Endothelial cell of umbilical vein (primary cell): ENCODE data around the gene DNAH3. TPM values are rescaled to one million over a fixed set of nuclear protein-coding genes. Genes with fewer than 3 reads are reported as not detected.

ENCODE experiments used
- BruUV-seq: library from RNA; stranded (reverse); fragments of 400-500 nt; replicated peaks from 2 replicates; lab custom pipeline; 2021; lab: Mats Ljungman, UMichigan
- CTCF ChIA-PET: fragments of 300-600, 350-600 bp; sonication (Branson Sonifier 250); formaldehyde crosslinking; loops from one replicate; lab custom pipeline; 2021; ENCODE audit warnings: antibody characterized with exemption, inconsistent platforms; lab: Charles Lee
- POLR2A ChIA-PET: fragments of 300-600, 350-600 bp; sonication (Branson Sonifier 250); formaldehyde crosslinking; loops from one replicate; lab custom pipeline; 2021; ENCODE audit warnings: antibody characterized with exemption, inconsistent platforms; lab: Charles Lee
- DNase-seq: peaks from one replicate; pipeline ENCODE4 v3.0.0-alpha.2; 2011; ENCODE audit warnings: low read depth, low spot score
- FAIRE-seq: peaks from 2 replicates; lab custom pipeline; 2011; peaks lifted over from hg19 to GRCh38; lab: Jason Lieb, UNC
- H2AFZ ChIP-seq: 2 replicates; pipeline ENCODE4 v1.6.0; 2012; ENCODE audit warnings: low read depth, low read length, control low read depth, inconsistent platforms
- H3K27ac ChIP-seq: 2 replicates; pipeline ENCODE4 v1.5.1; 2011; ENCODE audit warnings: low read depth, mild to moderate bottlenecking, control low read depth, low read length, moderate library complexity; ENCODE audit not compliant: insufficient read depth
- H3K27me3 ChIP-seq, 2 experiments: 2 replicates each; pipeline versions ENCODE4 v1.6.0 to v1.6.1; 2011; ENCODE audit warnings: low read length in 2 of 2, mixed read lengths in 1 of 2; ENCODE audit not compliant: control insufficient read depth in 2 of 2, insufficient read depth in 2 of 2
- H3K36me3 ChIP-seq, 2 experiments: 2 replicates in 1 of 2; 3 replicates in 1 of 2; pipeline ENCODE4 v1.5.1; 2011; ENCODE audit warnings: low read length in 2 of 2, mild to moderate bottlenecking in 1 of 2, moderate library complexity in 1 of 2; ENCODE audit not compliant: control insufficient read depth in 2 of 2, insufficient read depth in 2 of 2; ENCODE audit errors: extremely low read depth in 1 of 2
- H3K4me1 ChIP-seq: 3 replicates; pipeline ENCODE4 v1.5.1; 2011; ENCODE audit warnings: mild to moderate bottlenecking, low read length; ENCODE audit not compliant: control insufficient read depth, insufficient read depth; ENCODE audit errors: extremely low read depth
- H3K4me2 ChIP-seq: 2 replicates; pipeline ENCODE4 v1.6.1; 2011; ENCODE audit warnings: low read length, control low read depth, mixed read lengths; ENCODE audit not compliant: insufficient read depth
- H3K4me3 ChIP-seq, 3 experiments: fragments of 200-600 bp in 1 of 3; sonication (generic), shearing (Covaris generic) in 1 of 3; replicated peaks in 1 of 3; 2 replicates each; pipeline ENCODE4 v1.5.1; 2011 to 2016; ENCODE audit warnings: control low read depth in 3 of 3, low read length in 3 of 3, mild to moderate bottlenecking in 2 of 3, inconsistent platforms in 1 of 3, low read depth in 1 of 3, moderate library complexity in 1 of 3; ENCODE audit not compliant: insufficient read depth in 1 of 3
- H3K79me2 ChIP-seq: 2 replicates; pipeline ENCODE4 v1.6.0; 2012; ENCODE audit warnings: low read length, inconsistent platforms; ENCODE audit not compliant: control insufficient read depth, insufficient read depth
- H3K9ac ChIP-seq: replicated peaks from 2 replicates; pipeline ENCODE3; 2011; ENCODE audit warnings: low read length, control low read depth; ENCODE audit not compliant: insufficient read depth; ENCODE audit errors: extremely low read depth
- H3K9me1 ChIP-seq: replicated peaks from 3 replicates; pipeline ENCODE4 v1.6.0; 2011; ENCODE audit warnings: mild to moderate bottlenecking, low read length; ENCODE audit not compliant: control insufficient read depth, insufficient read depth; ENCODE audit errors: extremely low read depth
- H3K9me3 ChIP-seq: replicated peaks from 2 replicates; pipeline ENCODE4 v1.5.1; 2012; ENCODE audit warnings: low read length, inconsistent platforms; ENCODE audit not compliant: control insufficient read depth, insufficient read depth
- H4K20me1 ChIP-seq: replicated peaks from 2 replicates; pipeline ENCODE3; 2011; ENCODE audit warnings: mild to moderate bottlenecking, low read length; ENCODE audit not compliant: control insufficient read depth, insufficient read depth; ENCODE audit errors: extremely low read depth
- EZH2 ChIP-seq: IDR thresholded peaks from 2 replicates; pipeline ENCODE4 v1.6.1; 2012; ENCODE audit warnings: borderline replicate concordance, low read depth, mild to moderate bottlenecking, moderate library complexity, low read length, inconsistent platforms; ENCODE audit not compliant: severe bottlenecking
- FOS ChIP-seq: IDR thresholded peaks from 2 replicates; pipeline ENCODE4 v1.6.1; 2011; ENCODE audit warnings: mild to moderate bottlenecking, low read length, moderate library complexity, borderline replicate concordance; ENCODE audit not compliant: insufficient read depth
- GATA2 ChIP-seq: IDR thresholded peaks from 2 replicates; pipeline ENCODE4 v1.7.0; 2011; ENCODE audit warnings: low read depth, mild to moderate bottlenecking, moderate library complexity, mixed read lengths, low read length; ENCODE audit not compliant: insufficient read length, insufficient read depth
- JUN ChIP-seq: IDR thresholded peaks from 2 replicates; pipeline ENCODE4 v1.6.1; 2011; ENCODE audit warnings: borderline replicate concordance, low read depth; ENCODE audit not compliant: insufficient read length, insufficient read depth
- MAX ChIP-seq: IDR thresholded peaks from 2 replicates; pipeline ENCODE4 v1.6.1; 2011; ENCODE audit not compliant: insufficient read depth, insufficient read length
- MYC ChIP-seq: IDR thresholded peaks from one replicate; pipeline ENCODE4 v1.6.1; 2011; ENCODE audit warnings: mild to moderate bottlenecking, low read depth, low read length
- POLR2A ChIP-seq: IDR thresholded peaks from 2 replicates; pipeline ENCODE4 v1.6.1; 2012; ENCODE audit warnings: low read depth, mild to moderate bottlenecking, control low read depth, low read length
- POLR2AphosphoS5 ChIP-seq: IDR thresholded peaks from 2 replicates; pipeline ENCODE4 v1.6.1; 2012; ENCODE audit warnings: low read depth, mild to moderate bottlenecking, control low read depth, low read length, moderate library complexity; ENCODE audit not compliant: insufficient read depth
- dilution Hi-C: fragments of 300-500 bp; cut with MboI; formaldehyde crosslinking; loops from one replicate; pipeline ENCODE4 v1.15.0; 2019; ENCODE audit warnings: low sequenced_read_pairs; ENCODE audit not compliant: extremely low pct_ligation_motif_present
- intact Hi-C: fragments of 100-400 bp; cut with micrococcal nuclease; formaldehyde crosslinking; loops from one replicate; pipeline ENCODE4 v1.10.0; 2022
- polyA plus RNA-seq, 4 experiments: library from polyadenylated mRNA; depleted of rRNA in 3 of 4; stranded (reverse) in 3 of 4; unstranded in 1 of 4; fragments of >200 nt; gene quantifications; 2 replicates each; pipeline versions ENCODE4 v1.2.1 to v1.2.3, GENCODE V29; 2011 to 2012; ENCODE audit warnings: missing spikeins in 1 of 4
- total RNA-seq: library from RNA; stranded (reverse); gene quantifications from 2 replicates; pipeline ENCODE4 v1.2.3, GENCODE V29; 2021
- TF ChIP-seq, protein P1 (sequence below), 2 donors: IDR thresholded peaks; 1 replicate in 1 of 2; 2 replicates in 1 of 2; pipeline ENCODE4 v1.5.1; 2011; ENCODE audit warnings: low read length in 2 of 2, mild to moderate bottlenecking in 2 of 2, moderate library complexity in 2 of 2, control low read depth in 1 of 2, inconsistent platforms in 1 of 2, low read depth in 1 of 2; ENCODE audit not compliant: insufficient read depth in 1 of 2; ENCODE audit errors: extremely low read depth in 1 of 2

DNAH3 gene
- total and polyA plus RNA-seq, 2 donors (not counting 3 experiments of a cell fraction or from before 2014, with no cell fraction given), result not detected

DNA sequence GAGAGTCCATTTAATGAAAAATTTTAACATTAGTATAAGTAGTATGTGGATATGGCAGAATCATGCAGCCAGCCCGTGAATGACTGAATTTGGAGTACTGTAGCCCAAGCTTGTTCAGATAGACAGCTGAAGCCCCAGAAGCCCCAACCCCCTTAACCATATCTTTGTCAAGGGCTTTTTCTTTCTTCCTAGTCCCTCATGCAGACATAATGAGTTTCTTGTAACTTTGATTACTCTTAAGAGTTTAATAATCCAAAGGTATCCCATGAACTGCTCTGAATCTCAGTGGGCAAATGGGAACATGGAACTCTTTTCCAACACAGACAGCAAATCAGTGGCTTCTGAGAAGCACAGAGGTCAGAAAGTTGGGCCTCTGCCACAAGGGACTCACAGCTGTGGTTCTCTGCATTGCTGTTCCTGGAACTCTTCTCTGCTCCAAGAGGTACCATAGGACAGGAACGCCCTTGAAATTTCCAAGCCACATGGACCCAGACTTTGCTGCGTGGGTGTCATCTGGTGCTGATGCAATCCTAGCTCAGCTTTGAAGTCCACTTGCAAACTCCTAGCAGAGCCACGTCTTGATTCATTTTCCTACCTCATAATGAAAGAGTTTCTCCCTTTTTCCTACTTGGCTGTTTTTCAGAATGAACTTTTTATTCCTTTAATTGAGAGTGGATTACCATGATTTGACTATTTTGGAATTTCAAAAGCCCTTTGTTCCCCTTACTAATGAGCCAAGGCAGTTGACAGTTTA, 232.0 kb downstream of the DNAH3 start:
- DNase-seq (no peak), FAIRE-seq (no peak)
- intact Hi-C loops (no loop called here), dilution Hi-C loops (no loop called here)
- no peak overlapping the region for H3K9ac ChIP-seq
- TF ChIP-seq MYC (no peak), FOS (no peak), EZH2 (no peak), GATA2 (no peak), POLR2A (no peak), JUN (no peak), POLR2AphosphoS5 (no peak), MAX (no peak)
- TF ChIP-seq, protein P1, sequence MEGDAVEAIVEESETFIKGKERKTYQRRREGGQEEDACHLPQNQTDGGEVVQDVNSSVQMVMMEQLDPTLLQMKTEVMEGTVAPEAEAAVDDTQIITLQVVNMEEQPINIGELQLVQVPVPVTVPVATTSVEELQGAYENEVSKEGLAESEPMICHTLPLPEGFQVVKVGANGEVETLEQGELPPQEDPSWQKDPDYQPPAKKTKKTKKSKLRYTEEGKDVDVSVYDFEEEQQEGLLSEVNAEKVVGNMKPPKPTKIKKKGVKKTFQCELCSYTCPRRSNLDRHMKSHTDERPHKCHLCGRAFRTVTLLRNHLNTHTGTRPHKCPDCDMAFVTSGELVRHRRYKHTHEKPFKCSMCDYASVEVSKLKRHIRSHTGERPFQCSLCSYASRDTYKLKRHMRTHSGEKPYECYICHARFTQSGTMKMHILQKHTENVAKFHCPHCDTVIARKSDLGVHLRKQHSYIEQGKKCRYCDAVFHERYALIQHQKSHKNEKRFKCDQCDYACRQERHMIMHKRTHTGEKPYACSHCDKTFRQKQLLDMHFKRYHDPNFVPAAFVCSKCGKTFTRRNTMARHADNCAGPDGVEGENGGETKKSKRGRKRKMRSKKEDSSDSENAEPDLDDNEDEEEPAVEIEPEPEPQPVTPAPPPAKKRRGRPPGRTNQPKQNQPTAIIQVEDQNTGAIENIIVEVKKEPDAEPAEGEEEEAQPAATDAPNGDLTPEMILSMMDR (IDR thresholded peaks at IDR 0.05; ENCODE audit: extremely low read depth in 1 of 2, insufficient read depth in 1 of 2, low read depth in 1 of 2, low read length in 2 of 2), result no peak
- no peak overlapping the region for H3K4me2 ChIP-seq
- H3K9me1 ChIP-seq, result no peaks in the 10 kb centered on the region
- H3K27me3 ChIP-seq, result no peaks in the 10 kb centered on the region
- H3K4me1 ChIP-seq, result peaks cover 6% of the 10 kb centered on the region
- no peak overlapping the region for H3K27ac ChIP-seq
- H3K9me3 ChIP-seq, result no peaks in the 10 kb centered on the region
- H3K36me3 ChIP-seq, result peaks cover 0 to 10% of the 10 kb centered on the region in 2 experiments
- BruUV-seq, result no TSS peak
- POLR2A ChIA-PET, result no interaction called here
- H3K4me3 ChIP-seq, result no peak overlapping the region
- no peaks in the 10 kb centered on the region for H4K20me1 ChIP-seq
- no peak overlapping the region for H2AFZ ChIP-seq
- CTCF ChIA-PET, result no interaction called here
- H3K79me2 ChIP-seq, result no peaks in the 10 kb centered on the region
